HCT116 (cell line): ENCODE data around the gene SOS1.

Experiments used
- ATF3 ChIP-seq: IDR thresholded peaks from 2 replicates; pipeline ENCODE4 v1.6.1; 2012
- CEBPB ChIP-seq: IDR thresholded peaks from 2 replicates; pipeline ENCODE4 v1.6.1; 2012; ENCODE audit warnings: low read depth
- CTCF ChIP-seq, 3 experiments: fragments of 200-600 bp in 1 of 3; sonication (generic) in 1 of 3; IDR thresholded peaks in 2 of 3; conservative IDR thresholded peaks in 1 of 3; 2 replicates each; pipeline ENCODE4 v1.5.1; 2012 to 2017; ENCODE audit warnings: low read depth in 2 of 3, low read length in 2 of 3, antibody characterized with exemption in 1 of 3, borderline replicate concordance in 1 of 3, control low read depth in 1 of 3, mild to moderate bottlenecking in 1 of 3, mixed read lengths in 1 of 3, mixed run types in 1 of 3, moderate library complexity in 1 of 3; ENCODE audit not compliant: insufficient read depth in 1 of 3
- JUND ChIP-seq: IDR thresholded peaks from 2 replicates; pipeline ENCODE4 v1.6.1; 2012
- MAX ChIP-seq: IDR thresholded peaks from 2 replicates; pipeline ENCODE4 v1.6.1; 2012
- POLR2A ChIP-seq: IDR thresholded peaks from 2 replicates; pipeline ENCODE4 v1.7.0; 2011; ENCODE audit warnings: borderline replicate concordance; ENCODE audit not compliant: insufficient read depth, insufficient read length; ENCODE audit errors: extremely low read depth
- POLR2AphosphoS5 ChIP-seq: IDR thresholded peaks from 2 replicates; pipeline ENCODE4 v1.6.1; 2011; ENCODE audit warnings: mild to moderate bottlenecking, low read depth, low read length, moderate library complexity
- REST ChIP-seq: IDR thresholded peaks from 2 replicates; pipeline ENCODE4 v1.6.1; 2012; ENCODE audit warnings: low read depth
- SIN3A ChIP-seq: IDR thresholded peaks from 2 replicates; pipeline ENCODE4 v1.6.1; 2012; ENCODE audit warnings: low read depth
- SP1 ChIP-seq: IDR thresholded peaks from 2 replicates; pipeline ENCODE4 v1.6.1; 2012; ENCODE audit warnings: low read depth
- TCF7L2 ChIP-seq: IDR thresholded peaks from 2 replicates; pipeline ENCODE4 v1.7.0; 2011; ENCODE audit warnings: borderline replicate concordance, inconsistent platforms; ENCODE audit not compliant: insufficient read depth, insufficient read length; ENCODE audit errors: extremely low read depth
- ZNF274 ChIP-seq: fragments of 200-500 bp; sonication (Bioruptor generic); IDR thresholded peaks from 2 replicates; pipeline ENCODE4 v1.6.1; 2014; ENCODE audit warnings: mild to moderate bottlenecking, low read depth, low read length, inconsistent platforms

GRCh38 chr2:38959466-38959865 is 161.4 kb downstream of the SOS1 start:
- TF ChIP-seq SIN3A: no peak
- no peak for TF ChIP-seq ATF3
- TF ChIP-seq CTCF (IDR thresholded peaks at IDR 0.05 in 2 of 3, conservative IDR thresholded peaks at IDR 0.05 in 1 of 3; ENCODE audit: borderline replicate concordance in 1 of 3, insufficient read depth in 1 of 3, low read depth in 2 of 3, low read length in 2 of 3): no peak
- no peak for TF ChIP-seq ZNF274
- no peak for TF ChIP-seq POLR2AphosphoS5
- no peak for TF ChIP-seq TCF7L2
- no peak for TF ChIP-seq POLR2A
- TF ChIP-seq SP1: no peak
- TF ChIP-seq MAX: no peak
- no peak for TF ChIP-seq REST
- TF ChIP-seq CEBPB: no peak
- TF ChIP-seq JUND: no peak
